ENCODE results near the gene EPHA4.
"Not testable (repeated sequence)": the region's sequence is repeated elsewhere in the genome, so short reads cannot be mapped to it uniquely, and the experiment has no call there.

EPHA4 gene

DNA sequence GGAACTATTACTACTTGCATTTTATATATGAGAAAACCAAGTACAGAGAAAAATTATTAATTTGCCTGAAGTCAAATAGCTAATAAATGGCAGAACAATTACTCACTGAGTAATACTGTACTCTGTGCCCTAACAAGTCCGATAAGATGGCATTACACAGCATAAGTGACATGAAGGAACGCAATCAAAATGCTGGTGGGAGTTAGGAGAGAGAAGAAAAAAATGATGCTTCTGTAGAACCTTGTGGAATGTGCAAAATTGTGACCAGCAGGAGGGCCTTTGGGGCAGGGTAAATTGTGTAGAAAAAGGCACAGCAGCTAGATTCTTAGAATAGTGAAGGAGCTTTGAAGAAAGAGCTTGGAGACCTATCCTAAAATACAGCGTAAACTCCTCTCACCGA, 32.9 kb downstream of the EPHA4 start:
- no peak for DNase-seq (ENCODE audit: low spot score)

DNA sequence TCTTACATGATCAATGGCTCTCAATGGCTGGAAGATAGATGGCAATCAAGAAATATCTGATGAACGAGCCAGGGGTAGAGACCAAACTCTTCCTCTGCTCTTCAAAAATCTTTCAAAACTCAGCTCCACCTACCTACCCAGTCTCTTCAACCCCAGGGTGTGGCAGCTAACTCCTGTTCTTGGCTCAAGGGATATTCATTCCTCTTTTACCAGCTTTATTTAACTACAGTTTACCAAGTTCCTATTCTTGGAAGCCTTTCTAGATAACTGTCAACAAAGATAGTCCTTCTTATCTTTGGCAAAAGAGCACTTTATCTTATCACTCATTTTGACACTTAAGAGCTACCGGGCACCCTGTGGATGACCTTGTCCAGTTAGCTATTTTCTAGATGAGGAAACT, 36.3 kb downstream of the EPHA4 start:
- no peak for DNase-seq (ENCODE audit: low spot score)

DNA sequence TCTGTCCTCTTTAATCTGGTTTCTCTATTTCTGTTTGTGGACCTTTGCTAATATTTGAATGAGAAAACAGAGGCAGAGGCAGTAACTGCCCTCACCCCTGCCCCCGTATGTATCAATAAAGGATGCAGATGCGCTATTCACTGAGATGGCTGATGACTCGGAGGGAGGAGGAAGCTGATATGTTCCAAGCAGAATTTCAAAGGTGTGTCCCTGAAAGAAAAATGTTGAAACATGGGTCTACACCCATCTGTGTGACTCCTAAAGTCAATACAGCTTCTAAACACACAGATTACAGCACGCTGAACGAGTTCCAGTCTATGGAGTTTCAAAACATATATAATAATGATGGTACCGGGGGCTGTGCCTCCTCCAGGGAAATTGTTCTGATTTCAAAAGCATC, 38.8 kb downstream of the EPHA4 start:
- no peak for DNase-seq (ENCODE audit: low spot score)

DNA sequence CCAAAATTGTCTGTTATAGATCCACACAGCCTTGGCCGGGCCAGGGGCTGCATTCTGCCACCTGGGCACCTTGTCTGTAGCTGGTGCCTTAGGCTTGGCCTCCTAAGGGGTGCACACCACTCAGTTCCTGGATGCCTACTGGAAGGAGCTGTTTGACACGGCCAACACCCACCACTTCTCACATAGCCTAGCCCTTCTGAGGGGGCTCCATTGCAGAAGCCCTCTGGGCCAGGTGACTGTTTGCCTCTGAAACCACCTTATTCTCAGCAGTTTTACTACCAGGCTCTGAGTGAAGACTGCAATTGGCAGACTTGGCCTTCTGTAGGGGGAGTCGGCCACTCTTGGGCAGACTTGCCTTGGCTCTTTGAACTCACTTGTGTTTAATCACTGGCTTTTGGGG, 39.5 kb downstream of the EPHA4 start:
- DNase-seq (ENCODE audit: low spot score) = no peak

DNA sequence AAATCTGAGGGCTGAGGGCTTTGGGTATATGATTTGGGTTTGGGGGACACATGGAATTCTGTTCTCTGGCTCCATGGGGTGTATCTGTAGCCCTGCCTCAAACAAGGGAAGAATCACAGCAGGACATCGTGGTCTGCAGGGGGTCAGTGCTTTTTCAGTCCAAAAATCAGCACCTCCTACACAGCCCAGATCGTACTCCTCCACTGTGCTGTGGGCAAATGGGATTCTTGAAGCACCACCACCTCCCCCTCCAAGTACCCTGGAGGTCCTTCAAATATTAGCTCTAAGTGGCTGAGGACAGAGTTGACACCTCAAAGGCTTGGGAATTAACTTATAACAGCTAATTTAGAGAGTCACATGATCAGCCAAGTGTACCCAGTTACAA, 41.5 kb downstream of the EPHA4 start:
- no peak for DNase-seq (ENCODE audit: low spot score)

DNA sequence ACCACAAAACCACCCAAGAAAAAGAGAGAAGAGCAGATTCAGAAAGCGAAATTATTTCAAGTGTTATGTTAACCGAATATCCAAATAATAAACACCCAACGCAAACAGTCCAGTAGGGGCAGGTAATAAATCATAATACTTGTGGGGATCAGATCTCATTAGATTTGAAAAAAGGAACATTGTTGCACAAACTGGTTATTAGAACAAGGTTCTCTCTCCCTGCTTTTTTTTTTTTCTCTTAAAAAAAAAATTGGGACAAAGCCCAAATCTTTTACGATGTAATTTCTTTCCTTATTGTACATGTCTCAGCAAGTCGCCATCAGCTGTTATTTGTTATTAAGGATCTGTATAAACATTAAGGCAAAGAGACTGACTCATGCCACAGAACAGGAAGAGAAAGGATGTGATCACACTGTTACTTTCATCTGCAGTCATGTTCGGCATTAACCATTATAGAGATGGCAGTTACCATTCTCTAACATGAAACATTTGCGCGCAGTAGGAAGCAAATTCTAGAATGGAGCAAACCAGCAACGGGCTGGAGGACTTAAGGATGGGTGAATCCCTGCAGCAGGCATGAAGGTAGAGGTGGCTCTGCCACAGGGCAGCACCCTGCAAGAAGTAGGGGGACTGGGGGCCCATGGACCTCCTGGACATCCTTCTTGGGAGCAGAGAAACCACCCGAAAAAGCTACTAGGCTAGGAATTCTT, 42.0 kb downstream of the EPHA4 start:
- no peak for DNase-seq (ENCODE audit: low spot score)

DNA sequence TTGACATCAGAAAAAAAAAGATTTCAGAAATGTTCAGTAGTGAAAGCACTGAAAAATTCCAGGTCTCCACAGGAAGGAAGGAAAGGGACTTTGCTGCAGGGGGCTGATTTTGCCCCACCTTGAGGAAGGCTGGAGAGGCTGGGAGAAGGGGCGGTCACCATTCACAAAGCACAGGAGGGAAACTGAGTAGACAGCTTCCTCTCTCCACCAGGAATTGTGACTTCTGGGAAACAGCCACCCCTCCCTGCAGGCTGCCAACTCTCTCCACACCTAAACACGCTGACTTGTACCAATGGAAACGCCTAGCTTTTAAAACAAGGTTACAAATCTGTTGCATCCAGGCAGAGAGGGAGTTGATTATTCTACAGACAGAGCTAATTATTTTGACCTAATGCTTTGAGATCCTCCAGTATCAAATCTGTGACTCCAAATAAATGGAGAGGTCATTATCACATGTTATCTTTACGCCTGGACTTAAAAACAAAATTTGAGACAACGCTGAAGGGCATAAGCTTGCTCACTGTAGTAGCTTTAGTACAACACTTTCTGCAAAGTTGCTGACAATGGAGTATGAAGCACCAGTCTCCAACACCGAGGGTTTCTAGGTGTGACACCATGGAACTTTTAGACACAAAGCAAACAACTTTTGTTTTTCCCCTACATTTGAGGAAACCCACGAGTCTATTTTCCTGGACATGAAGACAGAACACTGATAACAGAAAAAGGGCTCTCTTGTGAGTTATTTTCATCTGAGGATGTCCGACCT, 42.7 kb downstream of the EPHA4 start:
- DNase-seq (ENCODE audit: low spot score) = no peak

DNA sequence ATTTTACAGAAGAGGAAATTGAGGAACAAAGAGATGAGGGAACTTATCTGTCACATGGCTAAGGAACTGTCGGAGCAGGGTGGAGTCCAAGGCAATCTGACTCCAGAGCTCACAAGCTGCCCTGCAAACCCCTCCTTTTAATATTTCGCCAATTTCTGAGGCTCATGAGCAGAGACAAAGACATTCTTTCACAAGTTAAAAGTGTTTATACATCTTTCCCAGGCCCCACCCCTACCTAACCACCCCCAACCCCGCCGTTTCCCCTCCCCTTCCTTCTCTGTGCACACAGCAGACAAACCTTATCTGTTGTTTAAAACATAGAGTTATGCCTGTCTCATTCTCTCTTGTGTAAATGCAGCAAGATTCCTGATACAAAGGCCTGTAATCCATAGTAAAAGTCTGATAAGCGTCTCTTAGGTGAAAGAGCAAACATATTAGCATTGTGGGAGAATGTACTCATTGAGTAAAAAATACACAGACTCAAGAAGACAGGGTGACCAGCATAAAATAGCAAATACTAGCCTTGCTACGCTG, 44.3 kb downstream of the EPHA4 start:
- no peak for DNase-seq (ENCODE audit: low spot score)

DNA sequence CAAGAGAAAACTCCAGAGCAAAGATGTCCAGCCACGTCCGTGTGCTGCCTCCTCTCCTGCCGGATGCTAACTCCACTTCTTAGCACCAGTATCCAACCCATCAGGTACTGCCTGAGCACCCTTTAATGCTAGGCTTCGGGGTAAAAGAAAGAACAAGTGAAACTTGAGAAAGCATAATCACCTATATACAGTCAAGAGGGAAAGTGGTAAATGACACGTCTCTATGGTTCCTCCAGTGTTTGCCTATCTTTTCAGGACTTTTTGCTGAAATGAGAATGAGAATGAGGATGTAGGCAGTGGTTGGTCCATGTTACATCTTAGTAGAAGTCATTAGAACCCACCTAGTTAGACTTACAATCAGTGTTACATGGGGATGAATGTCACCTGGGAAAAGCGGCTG, 47.9 kb downstream of the EPHA4 start:
- no peak for DNase-seq (ENCODE audit: low spot score)

DNA sequence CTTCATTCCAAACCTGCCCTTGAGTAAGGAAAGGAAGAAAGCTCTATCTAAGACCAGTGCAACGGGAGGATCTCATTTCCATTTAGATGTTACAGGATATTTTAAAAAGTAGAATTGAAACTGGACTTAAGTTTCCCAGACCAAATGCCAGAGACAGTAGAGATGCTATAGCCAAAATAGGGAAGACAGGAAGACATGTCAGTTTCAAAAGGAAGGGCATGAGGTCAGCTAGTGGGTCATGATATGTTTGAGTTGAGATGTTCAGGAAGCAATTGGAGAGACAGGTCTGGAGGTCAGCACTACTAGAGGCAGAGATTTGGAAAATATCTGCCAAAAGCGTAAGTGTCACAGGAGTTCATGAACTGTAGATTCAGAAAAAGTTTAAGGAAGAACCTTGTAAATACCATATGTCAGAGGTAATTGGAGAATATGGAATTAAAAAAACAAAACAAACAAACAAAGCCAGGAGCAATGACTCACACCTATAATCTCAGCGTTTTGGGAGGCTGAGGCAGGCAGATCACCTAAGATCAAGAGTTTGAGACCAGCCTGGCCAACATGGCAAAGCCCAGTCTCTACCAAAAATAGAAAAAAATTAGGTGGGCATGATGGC, 50.8 kb downstream of the EPHA4 start:
- DNase-seq (ENCODE audit: low spot score) = no peak

DNA sequence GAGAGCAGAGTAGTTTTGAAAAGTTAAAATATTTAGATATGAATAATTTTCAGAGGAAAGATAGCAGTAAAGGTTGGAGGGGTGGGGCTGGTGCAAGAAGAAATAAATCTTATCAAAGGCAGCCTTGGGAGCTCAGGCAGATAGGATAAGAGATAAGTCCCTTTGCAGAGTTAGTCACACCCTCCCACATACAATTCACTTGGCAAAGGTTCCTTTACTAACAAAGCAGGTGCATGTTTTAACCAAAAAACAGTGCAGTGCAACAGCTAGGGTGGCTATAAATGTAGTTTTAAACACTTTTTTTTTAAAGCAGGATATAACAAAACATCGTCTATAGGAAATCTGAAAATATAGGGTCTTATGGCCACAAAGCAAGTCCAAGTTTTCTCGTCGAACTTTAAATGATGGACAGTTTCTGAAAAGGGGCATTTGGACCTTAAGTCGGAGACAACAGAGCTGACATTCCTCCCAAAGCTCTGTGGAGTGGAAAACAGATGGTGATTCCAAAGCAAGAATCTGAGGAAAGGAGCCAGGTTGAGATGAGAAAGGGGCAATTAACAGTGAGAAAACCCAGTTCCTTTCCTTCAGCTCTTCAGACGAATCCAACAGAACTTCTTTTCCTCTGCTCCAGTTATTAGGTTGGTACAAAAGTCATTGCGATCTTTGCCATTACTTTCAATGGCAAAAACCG, 53.0 kb downstream of the EPHA4 start:
- DNase-seq (ENCODE audit: low spot score) = no peak

DNA sequence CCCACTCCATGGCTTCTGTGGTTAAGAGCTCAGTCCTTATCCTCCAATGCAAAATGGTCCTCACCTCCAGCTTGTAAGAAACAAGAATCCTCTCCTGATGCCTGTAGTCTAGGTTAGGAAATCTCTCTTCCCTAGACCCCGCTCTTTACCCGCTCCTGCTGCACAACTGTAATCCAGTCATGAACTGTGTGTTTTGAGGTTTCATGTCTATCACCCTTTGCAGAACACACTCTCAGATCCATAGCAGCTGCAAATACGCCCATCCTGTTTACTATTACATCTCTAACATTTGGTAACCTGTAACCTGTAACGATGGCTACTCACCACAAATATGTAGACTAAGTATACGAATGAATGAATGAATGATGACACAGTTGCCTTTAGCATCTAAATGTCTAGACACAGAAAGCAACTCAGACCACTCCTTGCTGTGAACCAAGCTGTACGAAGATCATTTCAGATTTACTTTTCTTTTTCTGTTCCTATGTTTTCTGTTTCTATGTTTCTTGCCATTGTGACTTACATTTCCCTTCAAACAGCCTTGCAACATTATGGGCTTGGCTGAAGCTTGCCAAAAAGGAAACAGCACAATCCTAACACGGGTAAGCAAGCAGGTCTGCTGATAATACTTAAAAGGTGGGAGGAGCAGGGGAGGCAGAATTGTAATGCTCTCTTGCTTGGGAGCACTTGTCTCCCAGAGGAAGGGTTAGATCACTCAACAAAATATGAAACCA, 53.7 kb downstream of the EPHA4 start:
- DNase-seq (ENCODE audit: low spot score) = no peak

DNA sequence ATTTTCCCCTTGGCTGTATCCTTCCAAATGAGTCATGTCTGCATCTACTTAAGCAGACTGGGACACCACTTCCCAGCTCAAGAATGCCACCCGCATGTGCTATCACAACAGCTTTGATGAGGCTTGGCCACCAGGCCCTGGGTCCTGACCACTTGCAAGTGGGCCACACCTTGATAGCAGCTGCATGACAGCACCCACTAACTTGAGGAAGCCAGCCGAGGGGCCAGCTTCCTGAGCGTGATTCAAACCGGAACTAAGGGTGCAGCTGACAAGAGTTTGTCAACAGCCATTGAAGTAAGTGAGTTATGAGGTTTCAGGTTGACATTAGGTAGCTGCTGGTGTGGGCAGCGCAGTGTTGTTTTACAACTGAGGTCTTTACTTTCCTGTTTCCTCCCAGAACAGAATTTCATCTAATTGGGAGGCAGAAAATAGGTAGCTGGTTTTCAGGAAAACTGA, 54.4 kb downstream of the EPHA4 start:
- no peak for DNase-seq (ENCODE audit: low spot score)

DNA sequence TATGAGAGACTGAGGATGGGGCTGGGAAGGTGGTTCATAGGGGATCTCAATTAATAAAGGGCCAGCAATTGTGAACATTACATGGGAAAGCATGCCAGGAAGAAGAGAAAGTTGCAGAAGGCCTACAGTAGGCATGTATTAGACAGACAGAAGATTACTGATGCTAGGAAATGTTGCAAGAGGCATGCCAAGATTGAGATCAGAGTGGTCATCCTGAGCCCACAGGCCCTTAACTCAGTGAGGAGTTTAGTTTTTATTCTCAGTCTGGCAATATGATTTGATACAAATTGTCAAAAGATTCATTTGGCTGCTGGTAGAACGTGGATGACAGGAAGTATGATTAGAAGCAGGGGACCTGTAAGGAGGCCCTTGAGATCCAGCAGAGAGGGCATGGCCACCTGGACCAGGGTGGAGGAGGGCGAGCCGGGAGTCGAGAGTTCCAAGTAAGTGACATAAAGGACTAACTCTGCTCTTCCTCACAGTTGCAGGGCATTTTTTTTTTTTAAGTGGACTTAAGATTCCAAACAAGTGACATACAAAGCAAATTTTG, 54.9 kb downstream of the EPHA4 start:
- no peak for DNase-seq (ENCODE audit: low spot score)

DNA sequence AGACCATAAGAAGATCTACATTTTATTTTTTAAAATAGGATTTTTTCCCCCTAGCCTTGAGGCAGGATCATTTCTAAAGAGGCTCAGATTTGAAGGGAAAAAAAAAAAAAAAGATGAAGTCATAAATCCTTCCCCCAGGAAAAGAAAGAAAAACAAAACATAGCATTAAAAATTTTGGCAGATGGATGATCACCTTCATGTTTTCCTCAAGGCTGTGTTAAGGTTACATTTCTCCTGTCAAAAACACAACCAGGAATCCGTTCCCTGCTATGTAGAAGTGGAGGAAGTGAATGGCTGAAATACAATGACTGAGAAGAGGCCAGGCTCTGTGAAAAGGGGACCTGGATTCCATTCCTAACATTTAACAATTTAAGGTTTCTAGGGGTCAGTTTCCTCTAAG, 56.2 kb downstream of the EPHA4 start:
- no peak for DNase-seq (ENCODE audit: low spot score)

DNA sequence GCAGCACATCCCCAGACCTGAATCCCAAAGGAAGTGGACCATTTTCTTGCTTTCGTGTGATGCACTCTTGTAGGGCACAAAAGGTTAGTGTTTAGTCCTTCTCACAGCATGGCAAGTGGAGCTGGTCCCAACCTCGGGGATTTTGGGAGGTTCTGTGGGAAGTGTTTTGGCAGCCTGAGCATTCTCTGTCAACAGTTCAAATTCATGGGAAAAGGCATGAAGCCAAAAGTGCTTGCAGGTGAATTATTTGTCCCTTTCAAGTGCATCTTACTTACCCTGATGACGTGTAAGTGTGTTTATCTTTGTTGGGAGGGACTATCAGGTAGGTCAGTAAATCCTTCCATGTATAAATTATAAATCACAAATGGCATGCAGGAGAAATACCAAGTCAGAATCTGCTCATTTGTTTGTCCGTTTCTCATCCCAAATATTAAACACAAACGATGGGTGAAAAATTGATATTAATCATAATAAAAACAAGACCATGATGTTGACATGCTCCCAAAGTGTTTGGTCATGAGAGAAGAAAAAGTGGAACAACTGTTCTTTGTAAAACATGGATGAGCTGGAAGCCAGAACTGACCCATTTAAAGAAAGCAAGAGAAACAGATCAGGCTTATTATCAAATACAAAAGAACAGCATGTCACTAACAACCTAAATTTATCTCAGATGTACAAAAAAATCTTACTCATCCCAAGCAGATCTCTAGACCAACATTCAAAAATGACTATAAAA, 57.6 kb downstream of the EPHA4 start:
- no peak for DNase-seq (ENCODE audit: low spot score)

DNA sequence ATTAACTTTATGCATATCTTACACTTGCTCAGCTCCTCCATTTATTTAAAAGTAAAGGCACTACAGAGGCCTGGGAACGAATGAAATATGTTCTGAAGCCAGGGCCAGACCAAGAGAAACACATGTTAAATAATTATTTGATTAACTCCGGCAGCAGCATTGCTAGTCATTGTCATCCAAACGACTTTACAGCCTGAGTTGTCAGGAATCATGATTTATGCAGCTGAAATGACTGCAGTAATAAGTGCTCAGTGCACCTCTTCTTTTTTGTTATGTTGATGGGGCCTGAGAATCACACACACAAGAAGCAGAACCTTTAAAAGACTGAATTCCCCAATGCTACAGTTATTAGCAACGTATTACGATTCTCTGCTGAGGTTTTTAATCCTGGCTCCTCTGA, 58.9 kb downstream of the EPHA4 start:
- DNase-seq (ENCODE audit: low spot score) = no peak

DNA sequence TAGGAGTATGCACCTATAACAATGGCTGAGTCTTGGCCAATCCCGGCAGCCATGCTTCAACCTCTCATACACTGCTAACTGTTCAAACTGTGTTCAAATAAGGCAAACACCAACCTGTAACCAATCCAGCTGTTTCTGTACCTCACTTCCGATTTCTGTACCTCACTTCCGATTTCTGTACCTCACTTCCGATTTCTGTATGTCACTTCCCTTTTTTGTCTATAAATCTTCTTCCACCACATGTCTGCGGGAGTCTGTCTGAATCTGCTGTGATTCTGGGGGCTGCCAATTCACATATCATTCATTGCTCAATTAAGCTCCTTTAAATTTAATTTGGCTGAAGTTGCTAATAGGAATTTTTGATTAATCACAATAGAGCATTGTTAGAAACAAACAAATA, 60.8 kb downstream of the EPHA4 start:
- DNase-seq (ENCODE audit: low spot score) = not testable (repeated sequence)

DNA sequence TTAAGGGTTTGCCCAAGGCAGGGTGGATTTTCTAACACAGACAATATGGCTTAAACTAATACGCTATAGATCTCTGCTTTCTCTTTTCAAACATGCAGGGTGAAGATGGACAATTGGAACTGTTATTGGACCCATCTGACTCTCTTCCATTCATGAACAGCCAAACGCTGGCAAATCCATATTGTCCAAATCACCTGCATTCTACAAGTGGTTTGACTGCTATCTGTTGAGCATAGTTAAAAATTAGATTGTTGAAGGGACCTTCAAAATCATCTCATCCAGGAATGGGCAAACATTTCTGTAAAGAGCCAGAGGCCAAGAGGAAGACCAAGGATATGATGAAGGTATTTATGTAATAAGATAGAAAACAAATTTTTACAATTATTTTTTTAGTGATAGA, 65.6 kb downstream of the EPHA4 start:
- DNase-seq (ENCODE audit: low spot score) = no peak

DNA sequence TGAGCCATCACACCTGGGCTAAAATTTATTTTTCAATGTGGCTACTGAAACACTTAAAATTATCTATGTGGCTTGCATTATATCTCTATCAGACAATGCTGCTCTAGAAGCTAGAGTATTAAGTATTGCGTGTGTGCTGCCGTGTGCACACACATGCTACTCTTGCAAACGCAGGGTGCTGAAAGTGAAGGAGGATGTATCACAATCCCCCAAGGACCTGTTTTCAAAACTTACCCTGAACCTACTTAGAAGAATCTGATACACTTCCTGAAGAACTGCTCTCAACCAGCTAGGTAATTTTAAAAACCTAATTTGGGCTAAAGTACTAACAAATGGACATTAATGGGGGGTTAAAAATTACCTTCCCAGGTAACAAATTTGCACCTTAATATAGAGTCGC, 66.5 kb downstream of the EPHA4 start:
- DNase-seq (ENCODE audit: low spot score) = no peak

DNA sequence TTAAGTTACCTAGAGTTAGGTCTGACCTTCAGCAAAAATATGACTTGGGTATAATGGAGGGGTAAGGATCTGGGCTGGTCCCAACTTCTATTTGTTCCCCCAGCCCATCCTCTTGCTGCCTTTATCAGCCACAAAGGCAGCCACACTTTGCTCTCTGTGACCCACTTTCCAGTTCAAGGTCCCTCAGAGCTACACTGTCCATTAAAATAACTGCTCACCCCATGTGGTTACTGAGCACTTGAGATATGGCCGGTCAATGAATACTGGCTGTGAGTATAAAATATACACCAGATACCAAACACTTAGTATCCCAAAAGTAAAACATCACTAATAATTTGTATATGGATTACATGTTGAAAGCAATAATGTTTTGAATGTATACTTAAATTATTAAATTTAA, 67.2 kb downstream of the EPHA4 start:
- DNase-seq (ENCODE audit: low spot score) = no peak
